ENCODE measurements around the gene JUP. TPM values are rescaled to one million over a fixed set of nuclear protein-coding genes. Genes with fewer than 3 reads are reported as not detected.

The JUP gene
- total and polyA plus RNA-seq, 2 of the 13 experiments (the other 11 are each of a cell fraction or from before 2014, with no cell fraction given), result 12.1 to 20.6 TPM

DNA sequence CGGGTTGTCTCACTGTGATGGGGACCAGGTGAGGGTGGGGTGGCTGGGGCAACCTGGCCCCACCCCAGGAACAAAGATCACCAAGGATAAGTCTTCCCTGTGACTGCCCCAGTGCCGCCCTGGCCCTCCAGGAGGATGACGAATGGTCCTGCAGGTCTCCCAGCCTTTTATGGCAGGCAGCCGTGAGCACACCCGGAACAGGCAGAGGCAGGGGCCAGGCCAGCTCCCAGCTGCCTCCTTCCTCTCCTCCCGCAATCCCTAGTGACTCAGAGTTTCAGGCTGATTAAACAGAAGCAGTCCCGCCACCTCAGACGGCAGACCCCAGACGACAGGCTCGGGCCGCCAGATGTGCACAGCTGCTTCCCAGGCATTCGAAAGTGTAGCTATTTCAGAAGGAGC, 13.3 kb downstream of the JUP start (continued):
- TF ChIP-seq, protein P1, sequence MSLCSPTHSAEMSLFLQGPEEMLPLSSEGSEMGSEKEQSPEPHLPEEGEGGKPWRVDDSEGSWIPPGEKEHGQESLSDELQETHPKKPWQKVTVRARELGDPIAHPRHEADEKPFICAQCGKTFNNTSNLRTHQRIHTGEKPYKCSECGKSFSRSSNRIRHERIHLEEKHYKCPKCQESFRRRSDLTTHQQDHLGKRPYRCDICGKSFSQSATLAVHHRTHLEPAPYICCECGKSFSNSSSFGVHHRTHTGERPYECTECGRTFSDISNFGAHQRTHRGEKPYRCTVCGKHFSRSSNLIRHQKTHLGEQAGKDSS (CRISPR knock-in tag; IDR thresholded peaks at IDR 0.05; ENCODE audit: borderline replicate concordance, low read depth), result peak; percentile 20; the same call in 1 of the 2 replicates
- TF ChIP-seq HNRNPUL1 (IDR thresholded peaks at IDR 0.05; ENCODE audit: low read depth, low read length), result no peak
- TF ChIP-seq PCBP1 (IDR thresholded peaks at IDR 0.05; ENCODE audit: borderline replicate concordance, low read depth, low read length), result no peak
- TF ChIP-seq NCOA5 (CRISPR knock-in tag; IDR thresholded peaks at IDR 0.05), result no peak
- TF ChIP-seq, protein P2, sequence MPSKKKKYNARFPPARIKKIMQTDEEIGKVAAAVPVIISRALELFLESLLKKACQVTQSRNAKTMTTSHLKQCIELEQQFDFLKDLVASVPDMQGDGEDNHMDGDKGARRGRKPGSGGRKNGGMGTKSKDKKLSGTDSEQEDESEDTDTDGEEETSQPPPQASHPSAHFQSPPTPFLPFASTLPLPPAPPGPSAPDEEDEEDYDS (CRISPR knock-in tag; IDR thresholded peaks at IDR 0.05), result peak; percentile 40; the same call in 1 of the 2 replicates
- no peak for TF ChIP-seq SSRP1 (CRISPR knock-in tag; IDR thresholded peaks at IDR 0.05)
- TF ChIP-seq MEIS2 (CRISPR knock-in tag; IDR thresholded peaks at IDR 0.05), result 0 out of 2 replicates have a peak, but pooled peaks have one; percentile 41
- TF ChIP-seq, protein P3, sequence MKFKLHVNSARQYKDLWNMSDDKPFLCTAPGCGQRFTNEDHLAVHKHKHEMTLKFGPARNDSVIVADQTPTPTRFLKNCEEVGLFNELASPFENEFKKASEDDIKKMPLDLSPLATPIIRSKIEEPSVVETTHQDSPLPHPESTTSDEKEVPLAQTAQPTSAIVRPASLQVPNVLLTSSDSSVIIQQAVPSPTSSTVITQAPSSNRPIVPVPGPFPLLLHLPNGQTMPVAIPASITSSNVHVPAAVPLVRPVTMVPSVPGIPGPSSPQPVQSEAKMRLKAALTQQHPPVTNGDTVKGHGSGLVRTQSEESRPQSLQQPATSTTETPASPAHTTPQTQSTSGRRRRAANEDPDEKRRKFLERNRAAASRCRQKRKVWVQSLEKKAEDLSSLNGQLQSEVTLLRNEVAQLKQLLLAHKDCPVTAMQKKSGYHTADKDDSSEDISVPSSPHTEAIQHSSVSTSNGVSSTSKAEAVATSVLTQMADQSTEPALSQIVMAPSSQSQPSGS (CRISPR knock-in tag; IDR thresholded peaks at IDR 0.05), result no peak
- no peak for TF ChIP-seq NR2F6 (IDR thresholded peaks at IDR 0.05)
- TF ChIP-seq NR2F6 (CRISPR knock-in tag; IDR thresholded peaks at IDR 0.05), result no peak
- no peak for TF ChIP-seq CENPT (CRISPR knock-in tag; IDR thresholded peaks at IDR 0.05; ENCODE audit: low read depth)
- TF ChIP-seq ZNF207 (IDR thresholded peaks at IDR 0.05; ENCODE audit: borderline replicate concordance), result no peak
- TF ChIP-seq HNRNPL (IDR thresholded peaks at IDR 0.05; ENCODE audit: low read depth, low read length), result 0 out of 2 replicates have a peak, but pooled peaks have one; percentile 18
- no peak for TF ChIP-seq ZNF296 (CRISPR knock-in tag; conservative IDR thresholded peaks at IDR 0.05)
- peak; percentile 6; the same call in 1 of the 2 replicates for TF ChIP-seq ELF4 (CRISPR knock-in tag; IDR thresholded peaks at IDR 0.05; ENCODE audit: borderline replicate concordance)
- TF ChIP-seq EEA1 (CRISPR knock-in tag; IDR thresholded peaks at IDR 0.05; ENCODE audit: borderline replicate concordance), result no peak; the same call in 1 of the 2 replicates
- 0 out of 2 replicates have a peak, but pooled peaks have one; percentile 54 for TF ChIP-seq JUN (CRISPR knock-in tag; IDR thresholded peaks at IDR 0.05)
- TF ChIP-seq ZNF251 (CRISPR knock-in tag; IDR thresholded peaks at IDR 0.05), result 0 out of 2 replicates have a peak, but pooled peaks have one; percentile 71
- 0 out of 2 replicates have a peak, but pooled peaks have one; percentile 5 for TF ChIP-seq ZNF772 (CRISPR knock-in tag; IDR thresholded peaks at IDR 0.05)
- no peak; the same call in 1 of the 2 replicates for TF ChIP-seq MIER2 (CRISPR knock-in tag; IDR thresholded peaks at IDR 0.05)
- TF ChIP-seq KDM5A (IDR thresholded peaks at IDR 0.05; ENCODE audit: borderline replicate concordance, low read length), result 0 out of 2 replicates have a peak, but pooled peaks have one; percentile 40
- TF ChIP-seq, protein P4, sequence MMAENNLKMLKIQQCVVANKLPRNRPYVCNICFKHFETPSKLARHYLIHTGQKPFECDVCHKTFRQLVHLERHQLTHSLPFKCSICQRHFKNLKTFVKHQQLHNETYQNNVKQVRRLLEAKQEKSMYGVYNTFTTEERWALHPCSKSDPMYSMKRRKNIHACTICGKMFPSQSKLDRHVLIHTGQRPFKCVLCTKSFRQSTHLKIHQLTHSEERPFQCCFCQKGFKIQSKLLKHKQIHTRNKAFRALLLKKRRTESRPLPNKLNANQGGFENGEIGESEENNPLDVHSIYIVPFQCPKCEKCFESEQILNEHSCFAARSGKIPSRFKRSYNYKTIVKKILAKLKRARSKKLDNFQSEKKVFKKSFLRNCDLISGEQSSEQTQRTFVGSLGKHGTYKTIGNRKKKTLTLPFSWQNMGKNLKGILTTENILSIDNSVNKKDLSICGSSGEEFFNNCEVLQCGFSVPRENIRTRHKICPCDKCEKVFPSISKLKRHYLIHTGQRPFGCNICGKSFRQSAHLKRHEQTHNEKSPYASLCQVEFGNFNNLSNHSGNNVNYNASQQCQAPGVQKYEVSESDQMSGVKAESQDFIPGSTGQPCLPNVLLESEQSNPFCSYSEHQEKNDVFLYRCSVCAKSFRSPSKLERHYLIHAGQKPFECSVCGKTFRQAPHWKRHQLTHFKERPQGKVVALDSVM (CRISPR knock-in tag; IDR thresholded peaks at IDR 0.05), result 0 out of 2 replicates have a peak, but pooled peaks have one; percentile 0
- 0 out of 2 replicates have a peak, but pooled peaks have one; percentile 2 for TF ChIP-seq MTA1 (CRISPR knock-in tag; IDR thresholded peaks at IDR 0.05; ENCODE audit: borderline replicate concordance)
- TF ChIP-seq SIX1 (CRISPR knock-in tag; IDR thresholded peaks at IDR 0.05; ENCODE audit: borderline replicate concordance), result no peak
- peak; percentile 83; the same call in 1 of the 2 replicates for TF ChIP-seq ZNF556 (CRISPR knock-in tag; IDR thresholded peaks at IDR 0.05; ENCODE audit: borderline replicate concordance)
- TF ChIP-seq RBM22 (optimal IDR thresholded peaks at IDR 0.05; ENCODE audit: low read length), result no peak
- TF ChIP-seq NPAS2 (CRISPR knock-in tag; IDR thresholded peaks at IDR 0.05; ENCODE audit: borderline replicate concordance), result no peak
- TF ChIP-seq ZSCAN25 (CRISPR knock-in tag; IDR thresholded peaks at IDR 0.05), result no peak
- TF ChIP-seq MED13 (CRISPR knock-in tag; IDR thresholded peaks at IDR 0.05), result no peak
